Measurements from ENCODE around the gene CACNA2D3.

GRCh38 chr3:54514006-54514405 is 391.7 kb downstream of the CACNA2D3 start:
- TF ChIP-seq POLR2AphosphoS5 (IDR thresholded peaks at IDR 0.05; ENCODE audit: low read depth, low read length) (no peak), REST (IDR thresholded peaks at IDR 0.05; ENCODE audit: insufficient read depth in 1 of 2, low read depth in 2 of 2, low read length in 2 of 2) (no peak), SIN3A (IDR thresholded peaks at IDR 0.05; ENCODE audit: borderline replicate concordance, insufficient read depth, low read length) (no peak), FOXP2 (optimal IDR thresholded peaks at IDR 0.05; ENCODE audit: borderline replicate concordance, extremely low read depth, extremely low read length, insufficient read depth) (no peak), TAF1 (IDR thresholded peaks at IDR 0.05; ENCODE audit: borderline replicate concordance, insufficient read depth, low read length) (no peak)
